HG03432 (cell line): ENCODE measurements around the gene UNC50.
A peak's percentile ranks its signal among the peaks of the same experiment; 100 is the strongest.
"Not testable (repeated sequence)": the region's sequence is repeated elsewhere in the genome, so short reads cannot be mapped to it uniquely, and the experiment has no call there.

Source experiments
- ATAC-seq: cut with Tn5 transposase; IDR thresholded peaks from one replicate; pipeline ENCODE4 v1.9.1; 2021; ENCODE audit warnings: mild to moderate bottlenecking, moderate library complexity; ENCODE audit not compliant: unreplicated experiment

The UNC50 gene

DNA sequence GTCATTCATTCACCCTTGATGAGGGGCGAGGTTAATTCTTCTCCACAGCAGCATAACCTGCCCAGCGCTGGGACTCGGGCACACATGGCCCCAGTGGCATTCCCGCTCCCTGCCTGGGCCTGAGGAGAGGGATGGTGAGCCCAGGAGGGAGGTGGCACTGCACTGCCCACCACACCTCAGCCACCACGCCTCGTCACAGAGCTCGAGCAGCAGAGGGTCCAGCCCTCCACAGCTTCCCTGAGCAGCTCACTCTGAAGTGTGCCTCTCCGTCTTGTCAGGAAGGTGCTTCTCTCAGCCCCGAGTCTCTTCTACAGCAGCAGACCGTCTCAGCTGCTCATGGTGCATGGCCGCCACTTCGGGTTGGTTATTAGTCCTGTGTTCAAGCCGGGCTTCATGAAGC, 35.0 kb upstream of the UNC50 start:
- ATAC-seq: no peak

DNA sequence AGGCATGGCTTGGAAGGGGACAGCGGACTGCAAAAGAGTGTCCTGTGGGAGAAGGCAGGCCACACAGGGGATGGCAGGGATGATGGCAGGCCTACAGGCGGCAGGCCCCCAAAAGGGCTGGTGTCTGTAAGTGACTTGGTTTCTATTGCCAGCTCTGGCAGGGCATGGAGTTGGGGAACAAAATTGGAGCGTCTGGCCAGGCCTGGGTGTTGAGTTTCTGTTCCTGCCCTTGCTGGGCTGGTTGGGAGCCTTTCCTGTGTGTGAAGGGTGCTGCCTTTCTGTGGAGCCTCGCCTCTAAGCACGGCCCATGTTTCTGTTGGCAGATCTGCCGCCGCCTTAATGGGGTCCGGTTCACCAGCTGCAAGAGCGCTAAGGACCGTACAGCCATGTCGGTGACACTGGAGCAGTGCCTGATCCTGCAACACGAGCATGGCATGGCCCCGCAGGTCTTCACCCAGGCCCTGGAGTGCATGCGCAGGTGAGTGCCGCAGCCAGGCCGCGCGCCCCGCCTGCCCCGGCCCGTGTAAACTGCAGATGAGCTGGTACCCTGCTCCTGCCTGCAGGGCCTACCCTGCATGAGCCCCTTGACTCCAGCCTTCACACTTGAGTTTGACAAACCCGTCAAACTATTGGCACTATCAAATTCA, 31.6 kb upstream of the UNC50 start:
- no peak for ATAC-seq

DNA sequence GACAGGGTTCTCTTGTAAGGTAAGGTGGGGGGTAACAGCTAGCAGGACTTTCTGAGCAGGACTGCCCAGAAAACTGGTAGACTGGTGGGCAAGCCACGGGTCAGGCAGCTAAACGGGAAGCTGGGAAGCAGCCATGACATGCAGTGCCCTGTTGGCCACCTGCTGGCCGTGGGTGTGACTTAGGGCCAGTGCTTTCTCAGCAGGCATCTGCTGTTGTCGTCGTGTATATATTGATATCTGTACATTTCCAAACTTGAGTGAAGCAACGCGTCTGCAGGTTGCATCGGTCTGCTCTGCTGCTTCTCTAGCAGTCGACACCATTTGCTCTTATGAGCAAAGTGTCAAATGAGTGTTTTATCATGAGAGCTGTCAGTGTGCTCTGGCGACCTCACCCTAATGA, 31.1 kb upstream of the UNC50 start:
- no peak for ATAC-seq

DNA sequence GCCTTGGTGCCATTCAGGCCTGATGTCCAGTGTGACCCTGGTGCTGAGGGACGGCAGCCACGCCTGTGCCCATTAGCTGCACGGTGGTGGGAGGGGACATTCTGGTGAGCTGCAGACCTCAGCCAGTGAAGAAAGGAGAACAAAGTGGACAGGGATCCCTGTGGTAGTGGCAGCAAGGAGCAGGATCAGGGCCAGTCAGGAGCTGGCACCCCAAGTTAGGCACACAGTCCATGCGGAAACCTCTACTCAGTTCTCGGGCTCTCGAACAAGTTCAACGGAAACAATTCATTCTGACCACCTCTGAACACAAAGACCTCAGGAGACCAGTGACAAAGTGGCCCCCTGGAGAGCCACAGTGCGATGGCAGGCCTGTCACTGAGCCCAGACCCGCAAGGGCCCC, 30.2 kb upstream of the UNC50 start:
- no peak for ATAC-seq

DNA sequence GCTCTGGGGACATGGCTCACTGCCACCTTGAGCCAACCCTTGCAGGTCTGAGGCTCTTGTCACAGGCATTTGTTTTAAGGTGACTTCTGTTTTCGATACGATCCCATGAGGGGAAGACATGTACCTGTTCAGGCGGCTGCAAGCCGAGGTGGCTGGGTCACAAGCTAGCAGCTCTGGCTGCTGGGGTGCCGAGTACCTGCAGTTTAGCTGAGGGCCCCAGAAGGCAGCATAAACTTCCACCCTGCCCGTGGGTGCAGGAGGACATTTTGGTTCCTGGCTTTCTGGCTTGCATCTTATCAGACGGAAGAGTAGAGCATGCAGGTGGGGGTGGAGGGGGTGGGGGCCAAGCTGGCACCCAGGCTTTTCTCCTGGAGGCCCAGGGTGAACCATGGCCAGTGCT, 28.5 kb upstream of the UNC50 start:
- no peak for ATAC-seq

DNA sequence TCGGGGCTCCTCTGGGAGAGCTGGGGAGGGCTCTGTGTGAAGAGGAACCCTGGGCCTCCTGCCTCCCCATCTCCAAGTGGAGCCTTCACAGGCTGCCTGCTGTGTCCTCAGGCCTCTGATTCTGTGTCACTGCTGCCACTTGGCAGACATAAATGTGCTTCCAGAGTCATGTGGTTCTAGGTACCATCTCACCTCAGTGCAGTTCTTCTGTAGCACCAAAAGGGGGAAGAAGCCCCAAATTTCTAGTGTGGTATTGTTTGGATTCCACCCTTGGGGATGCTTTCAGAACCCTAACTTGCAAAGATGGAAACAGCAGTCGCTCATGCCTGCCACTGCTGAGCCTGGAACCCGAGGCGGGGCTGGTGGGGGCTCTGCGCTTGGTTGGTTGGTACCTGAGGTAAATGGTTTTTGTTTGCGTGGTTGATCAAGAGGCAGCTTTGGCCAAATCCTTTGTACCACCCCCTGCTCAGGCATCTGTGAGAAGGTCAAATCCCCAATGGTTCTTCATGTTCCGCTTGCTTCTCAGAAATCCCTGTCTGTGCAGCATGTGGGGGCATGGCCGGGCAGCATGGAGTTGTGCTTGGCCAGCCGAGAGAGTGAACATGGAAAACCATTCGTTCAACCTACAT, 27.6 kb upstream of the UNC50 start:
- ATAC-seq: no peak

DNA sequence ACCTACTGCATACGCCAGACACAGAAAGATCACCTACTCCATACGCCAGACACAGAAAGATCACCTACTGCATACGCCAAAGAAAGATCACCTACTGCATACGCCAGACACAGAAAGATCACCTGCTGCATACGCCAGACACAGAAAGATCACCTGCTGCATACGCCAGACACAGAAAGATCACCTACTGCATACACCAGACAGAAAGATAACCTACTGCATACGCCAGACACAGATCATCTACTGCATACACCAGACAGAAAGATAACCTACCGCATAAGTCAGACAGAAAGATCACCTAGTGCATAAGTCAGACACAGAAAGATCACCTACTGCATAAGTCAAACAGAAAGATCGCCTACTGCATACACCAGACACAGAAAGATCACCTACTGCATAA, 25.9 kb upstream of the UNC50 start:
- ATAC-seq: no peak

DNA sequence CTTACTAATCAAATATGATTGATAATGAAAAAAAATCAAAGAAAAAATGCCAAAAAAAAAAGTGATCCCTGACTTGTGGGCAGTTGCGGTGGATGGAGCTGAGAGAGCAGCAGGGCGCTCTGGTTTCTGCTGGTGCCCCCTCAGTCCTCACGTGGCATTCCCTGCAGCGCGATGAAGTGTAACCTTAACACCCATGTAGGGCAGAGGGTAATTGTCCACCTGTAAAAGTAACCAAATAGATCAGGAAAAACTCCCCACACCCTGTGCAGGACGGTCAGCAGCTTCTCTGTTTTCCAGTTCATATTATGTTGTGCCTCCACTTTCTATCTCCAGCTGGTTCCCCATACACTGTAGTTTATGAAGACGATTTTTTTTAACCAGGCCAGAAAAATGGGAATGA, 25.1 kb upstream of the UNC50 start:
- ATAC-seq: no peak

DNA sequence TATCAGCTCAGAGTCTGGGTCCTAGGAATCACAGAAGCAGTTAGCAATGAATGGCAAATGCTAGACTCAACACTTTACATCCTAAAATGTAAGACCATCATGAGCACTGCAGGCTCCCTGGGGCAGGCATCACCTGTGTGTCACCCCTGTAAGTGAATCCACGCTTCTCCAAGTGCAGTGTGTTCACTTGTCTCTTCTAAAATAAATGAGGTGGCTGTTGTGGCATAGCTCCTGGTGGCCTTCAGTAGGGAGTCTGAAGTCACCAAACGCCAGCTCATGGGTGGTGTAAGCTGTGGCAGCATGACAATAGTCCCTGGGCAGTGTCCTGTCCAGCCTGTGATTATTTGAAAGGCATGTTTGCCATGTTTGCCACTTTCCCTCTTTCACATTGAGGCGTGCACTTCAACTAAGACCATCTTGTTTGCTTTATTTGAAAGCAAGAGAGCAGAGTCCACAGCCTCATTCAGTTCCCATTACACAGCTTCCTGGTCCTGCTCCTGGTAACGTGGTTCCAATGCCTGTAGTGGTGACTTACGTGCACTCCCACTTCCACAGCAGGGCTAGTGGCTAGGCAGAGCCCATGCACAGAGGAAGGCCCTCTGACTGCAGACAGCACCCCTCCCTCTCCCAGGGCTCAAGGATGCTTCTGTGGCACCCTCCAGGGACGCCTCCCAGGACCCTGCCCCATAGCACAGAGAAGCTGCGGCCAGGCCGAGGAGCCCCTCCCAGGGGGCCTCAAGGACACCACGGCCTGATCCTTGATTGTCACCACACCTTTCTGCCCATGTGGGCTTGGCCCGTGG, 24.4 kb upstream of the UNC50 start:
- ATAC-seq: no peak

DNA sequence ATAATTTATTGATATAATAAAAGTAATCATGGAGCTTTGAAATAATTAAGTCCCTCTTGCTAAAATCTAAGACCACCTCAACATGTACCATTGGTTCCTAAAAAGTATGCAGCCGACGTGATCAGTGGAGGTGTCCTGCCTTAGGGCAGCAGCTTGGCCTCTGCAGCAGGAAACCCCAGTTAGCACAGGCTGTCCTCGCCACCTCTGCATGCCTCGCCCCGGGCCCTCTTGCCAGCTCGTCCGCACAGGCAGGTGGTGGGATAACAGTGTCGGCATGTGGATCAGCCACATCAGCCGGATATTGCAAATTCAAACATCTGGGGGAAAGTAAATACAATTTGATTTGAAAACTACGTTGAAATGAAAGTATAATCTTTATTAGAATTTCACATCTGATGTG, 23.0 kb upstream of the UNC50 start:
- ATAC-seq: no peak

DNA sequence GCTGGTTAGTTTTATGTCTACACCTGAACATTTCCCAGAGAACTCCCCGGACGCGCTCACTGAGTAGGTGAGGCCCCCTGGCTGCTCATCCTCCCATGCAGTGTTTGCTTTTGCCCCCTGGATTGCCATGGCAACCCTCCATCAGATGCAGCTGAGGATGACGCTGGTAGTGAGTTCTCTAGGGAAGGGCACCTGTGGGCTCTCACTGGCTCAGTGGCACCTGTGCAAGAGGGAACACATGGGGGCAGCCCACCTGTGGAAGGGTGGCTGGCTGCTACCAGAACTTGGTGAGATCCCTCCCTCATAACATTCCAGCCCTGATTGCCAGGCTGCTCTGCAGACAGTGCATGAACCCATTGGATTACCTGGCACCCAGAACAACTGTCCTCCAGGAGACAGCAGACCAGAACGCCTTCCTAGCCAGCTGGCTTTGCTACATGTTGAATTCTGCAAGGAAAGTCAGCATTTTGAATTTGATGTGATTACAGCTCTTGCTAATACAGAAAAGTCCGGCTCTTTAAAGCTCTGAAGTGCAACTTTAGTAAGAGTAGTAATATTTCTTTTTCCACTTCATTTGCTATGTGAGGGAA, 21.7 kb upstream of the UNC50 start:
- ATAC-seq: no peak

DNA sequence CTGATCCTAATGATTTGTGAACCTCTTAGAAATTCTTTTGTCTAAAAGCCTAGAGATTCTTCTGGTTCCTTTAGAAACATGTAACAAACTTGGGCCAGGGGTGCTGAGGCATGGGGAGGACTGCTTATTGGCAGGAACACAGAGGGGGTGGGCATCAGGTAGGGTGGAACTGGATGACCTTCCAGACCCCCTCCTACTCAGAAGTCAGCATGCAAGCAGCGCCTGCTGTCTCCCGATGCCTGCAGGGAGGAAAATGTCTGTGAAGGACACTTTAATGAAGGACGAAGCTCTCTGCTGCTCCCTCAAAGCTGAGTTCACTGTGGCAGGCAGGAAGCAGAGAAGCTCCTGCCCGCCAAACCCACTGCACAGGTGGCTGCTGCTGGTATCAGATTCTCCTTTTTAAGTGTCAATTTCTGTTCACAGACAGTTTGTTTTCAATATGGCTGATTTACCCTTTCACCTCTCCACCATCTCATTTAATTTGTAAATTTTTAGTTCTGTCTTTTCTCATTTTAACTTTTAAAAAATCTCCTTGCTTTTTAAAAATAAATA, 19.4 kb upstream of the UNC50 start:
- ATAC-seq: no peak

DNA sequence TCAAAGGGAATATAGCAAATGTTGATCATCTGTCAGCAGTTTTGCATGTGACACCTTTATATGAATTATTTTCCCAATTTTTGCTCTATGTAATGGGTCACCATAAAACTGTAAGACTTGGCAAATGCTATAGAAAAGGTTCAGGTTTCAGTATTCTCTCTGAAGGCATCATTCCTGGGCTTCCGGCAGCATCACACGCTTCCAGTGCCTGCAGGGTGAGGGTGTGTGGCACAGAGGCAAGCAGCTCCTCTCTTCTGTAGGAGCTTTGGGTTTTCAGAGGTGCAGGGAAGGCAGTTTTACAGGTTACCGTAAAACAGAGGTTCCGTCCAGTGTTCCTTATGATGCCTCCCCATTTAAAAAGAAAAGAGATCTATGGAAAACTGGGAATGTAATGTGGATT, 18.9 kb upstream of the UNC50 start:
- ATAC-seq: no peak

DNA sequence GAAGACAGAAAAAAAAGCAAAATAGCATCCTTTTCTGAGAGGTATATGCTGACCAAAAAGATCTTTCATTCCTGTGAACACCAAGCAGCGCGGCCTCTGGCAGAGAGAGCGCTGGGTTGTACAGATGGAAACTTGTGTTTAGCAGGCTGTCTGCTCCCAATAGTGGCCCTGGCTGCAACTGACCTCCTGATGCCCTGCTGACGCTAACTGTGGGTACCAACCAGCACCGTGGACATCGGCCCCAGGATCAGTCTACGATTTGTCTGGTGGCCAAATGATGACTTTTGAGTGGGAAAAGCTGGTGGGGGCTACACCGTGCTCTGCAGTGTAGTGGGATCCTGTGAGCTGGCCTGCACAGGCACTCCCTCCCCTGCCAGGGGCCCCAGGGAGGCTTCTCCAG, 15.8 kb upstream of the UNC50 start:
- ATAC-seq: no peak

DNA sequence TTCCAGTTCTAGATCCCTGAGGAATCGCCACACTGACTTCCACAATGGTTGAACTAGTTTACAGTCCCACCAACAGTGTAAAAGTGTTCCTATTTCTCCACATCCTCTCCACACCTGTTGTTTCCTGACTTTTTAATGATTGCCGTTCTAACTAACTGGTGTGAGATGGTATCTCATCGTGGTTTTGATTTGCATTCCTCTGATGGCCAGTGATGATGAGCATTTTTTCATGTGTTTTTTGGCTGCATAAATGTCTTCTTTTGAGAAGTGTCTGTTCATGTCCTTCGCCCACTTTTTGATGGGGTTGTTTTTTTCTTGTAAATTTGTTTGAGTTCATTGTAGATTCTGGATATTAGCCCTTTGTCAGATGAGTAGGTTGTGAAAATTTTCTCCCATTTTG, 13.7 kb upstream of the UNC50 start:
- not testable (repeated sequence) for ATAC-seq

DNA sequence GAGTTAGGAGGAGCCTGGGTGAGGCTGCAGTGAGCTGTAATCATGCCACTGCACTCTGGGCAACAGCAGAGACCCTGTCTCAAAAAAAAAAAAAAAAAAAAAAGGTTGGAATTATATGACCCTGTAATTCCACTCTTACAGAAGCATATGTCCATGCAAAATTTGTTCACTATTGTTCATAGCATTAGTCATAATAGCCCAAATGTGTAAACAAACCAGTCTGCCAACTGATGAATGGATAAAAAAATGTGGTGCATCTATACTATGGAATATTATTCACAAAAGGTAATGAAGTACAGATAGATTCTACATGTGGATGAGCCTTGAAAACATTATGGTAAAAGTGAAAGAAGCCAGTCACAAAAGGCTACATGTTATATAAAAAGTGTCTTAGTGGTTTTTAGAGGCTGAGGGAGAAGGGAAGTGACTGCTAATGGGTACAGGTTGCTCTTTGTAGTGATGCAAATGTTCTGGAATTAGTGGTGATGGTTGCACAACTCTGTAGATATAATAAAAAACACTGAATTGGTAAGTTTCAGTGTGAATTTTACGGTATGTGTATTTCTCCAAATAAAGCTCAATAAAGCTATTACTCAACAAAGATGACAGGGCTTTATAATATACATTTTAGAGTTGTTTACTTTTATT, 9.5 kb upstream of the UNC50 start:
- no peak for ATAC-seq

DNA sequence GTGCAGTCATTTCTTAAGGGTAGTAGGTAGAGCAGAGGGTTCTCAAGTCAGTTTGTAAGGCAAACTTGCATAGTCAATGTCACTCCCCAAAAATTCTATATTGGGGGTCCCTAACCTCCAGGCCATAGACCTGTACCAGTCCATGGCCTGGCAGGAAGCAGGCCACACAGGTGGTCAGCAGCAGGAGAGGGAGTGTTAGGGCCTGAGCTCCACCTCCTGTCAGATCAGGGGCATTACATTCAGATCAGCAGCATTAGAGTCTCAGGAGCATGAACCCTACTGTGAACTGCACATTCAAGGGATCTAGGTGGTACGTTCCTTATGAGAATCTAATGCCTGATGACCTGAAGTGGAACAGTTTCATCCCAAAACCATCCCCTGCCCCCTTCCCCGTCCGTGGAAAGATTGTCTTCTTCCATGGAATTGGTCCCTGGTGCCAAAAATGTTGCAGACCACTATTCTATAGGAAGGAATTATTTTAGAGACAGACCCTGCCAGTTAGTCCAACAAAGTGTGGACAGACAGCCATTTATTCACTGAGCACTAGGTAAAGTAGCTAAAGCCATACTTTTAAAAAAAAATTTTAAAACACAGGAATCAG, 6.8 kb upstream of the UNC50 start:
- ATAC-seq: peak; percentile 75

DNA sequence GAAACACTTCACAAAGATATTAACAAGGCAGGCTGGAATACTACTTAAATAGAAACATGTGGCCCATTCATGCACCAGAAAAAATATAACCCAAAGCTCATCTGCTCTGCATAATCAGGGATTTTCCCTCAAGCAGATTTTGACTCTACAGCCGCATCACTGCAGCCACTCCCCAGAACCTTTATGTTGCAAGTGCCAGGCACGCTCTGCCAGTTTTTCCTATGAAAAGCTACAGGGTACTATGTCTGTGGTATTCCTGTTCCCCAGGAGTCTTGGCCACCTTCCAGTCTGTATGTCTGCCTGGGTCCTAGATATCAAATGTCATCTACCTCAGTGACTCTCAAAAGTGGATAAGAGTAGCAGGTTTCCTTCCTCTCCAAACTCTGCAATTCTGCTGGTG, 3.8 kb upstream of the UNC50 start:
- ATAC-seq: no peak

DNA sequence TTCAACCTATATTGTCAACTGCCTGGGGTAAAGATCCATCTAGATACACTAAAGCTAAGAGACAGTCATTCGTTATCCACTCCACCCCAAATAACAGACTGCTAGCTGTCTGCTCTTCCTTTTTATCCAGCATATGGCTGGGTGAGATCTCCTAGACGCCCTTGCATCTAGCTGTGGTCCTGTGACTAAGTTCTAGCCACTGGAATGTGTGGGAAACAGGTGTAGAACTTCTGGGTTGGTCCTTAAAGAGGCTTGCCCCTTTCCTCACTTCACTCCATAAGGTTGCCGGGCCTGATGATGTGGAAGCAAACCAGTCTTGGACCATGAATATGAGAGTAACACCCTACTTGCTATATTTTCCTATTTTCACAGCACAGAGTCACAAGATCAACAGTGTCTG, 3.3 kb upstream of the UNC50 start:
- ATAC-seq: no peak

DNA sequence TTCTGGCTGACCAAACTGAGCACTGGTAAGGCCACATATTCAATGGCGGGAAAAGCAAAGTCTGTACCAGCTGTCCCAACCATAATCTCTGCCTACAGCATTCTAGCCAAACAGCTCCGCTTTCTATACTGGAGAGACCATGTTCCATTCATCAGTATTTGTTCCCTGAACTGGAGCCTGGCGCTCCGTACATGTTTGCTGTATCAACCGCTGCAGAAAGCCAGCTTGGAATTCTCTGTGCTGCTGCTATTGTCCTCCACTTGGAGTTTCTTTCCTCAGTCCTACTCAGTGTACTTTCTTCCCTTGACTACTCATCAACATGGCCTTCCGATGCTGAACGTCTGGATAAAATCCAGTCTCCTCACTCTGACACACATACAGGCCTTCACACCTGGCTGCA, 2.0 kb upstream of the UNC50 start:
- ATAC-seq: no peak

DNA sequence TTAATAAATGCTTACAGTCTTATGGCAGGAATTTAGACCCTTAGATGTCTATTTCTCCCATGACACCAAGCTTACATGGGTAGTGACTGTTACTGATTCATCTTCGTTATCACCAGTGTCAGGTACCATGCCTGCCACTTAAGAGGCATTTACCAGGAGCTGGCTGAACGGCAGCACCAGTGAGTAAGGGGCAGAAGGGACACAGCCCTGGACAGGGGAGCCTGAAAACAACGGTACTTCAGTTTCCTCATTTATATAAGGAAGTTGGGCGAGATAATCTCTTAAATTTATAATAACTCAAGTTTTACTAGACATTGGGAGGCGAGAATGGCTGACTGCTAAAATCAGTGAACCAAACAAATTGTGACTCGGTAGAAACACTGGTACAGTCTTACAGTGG, 1.3 kb upstream of the UNC50 start:
- no peak for ATAC-seq
